ENCODE results near the gene FSD2. TPM values are rescaled to one million over a fixed set of nuclear protein-coding genes. Genes with fewer than 3 reads are reported as not detected.

Gene FSD2
- total and polyA plus RNA-seq, 2 donors (not counting 1 experiment from before 2014, with no cell fraction given) = not detected

GRCh38 chr15:82835391-82835917 is 29.6 kb upstream of the FSD2 start:
- peaks cover 15% of the 10 kb centered on the region for H4K20me1 ChIP-seq (ENCODE audit: control insufficient read depth, insufficient read depth, low read length, poor library complexity, severe bottlenecking)
- no peak for TF ChIP-seq CTCF (IDR thresholded peaks at IDR 0.05)
- TF ChIP-seq EZH2 (IDR thresholded peaks at IDR 0.05; ENCODE audit: borderline replicate concordance, insufficient read depth, low read depth, low read length, poor library complexity, severe bottlenecking) = no peak
- H3K79me2 ChIP-seq (ENCODE audit: control insufficient read depth, insufficient read depth, low read length) = peaks cover under 1% of the 10 kb centered on the region
- no peaks in the 10 kb centered on the region for H3K4me1 ChIP-seq (ENCODE audit: control insufficient read depth in 2 of 2, insufficient read depth in 2 of 2, low read length in 2 of 2)
- no peak overlapping the region for H3K9ac ChIP-seq (ENCODE audit: low read length)
- no peak overlapping the region for H3K27ac ChIP-seq (ENCODE audit: low read length in 2 of 2)
- Mint-ChIP-seq H3K9me3 (ENCODE audit: insufficient read depth) (no peaks in the 10 kb centered on the region), H3K27ac (no peak overlapping the region), H3K4me3 (no peak overlapping the region), H3K4me1 (peaks cover 16% of the 10 kb centered on the region), H3K27me3 (no peaks in the 10 kb centered on the region)
- POLR2A ChIA-PET = no interaction called here
- H3K4me2 ChIP-seq (replicated peaks; ENCODE audit: low read depth, low read length, poor library complexity, severe bottlenecking) = no peak overlapping the region
- H3K9me3 ChIP-seq (ENCODE audit: control extremely low read depth in 1 of 3, control insufficient read depth in 2 of 3, insufficient read depth in 1 of 3, low read length in 2 of 3) = no peaks in the 10 kb centered on the region
- intact Hi-C loops (cut with micrococcal nuclease) = no loop called here
- ATAC-seq (ENCODE audit: low read depth) = no peak
- no peak for DNase-seq
- CTCF ChIA-PET = no interaction called here
- 99% methylated on average over 7 of the region's 7 CpGs for WGBS (ENCODE audit: insufficient coverage)
- peaks cover 2 to 70% of the 10 kb centered on the region in 2 experiments for H3K36me3 ChIP-seq (replicated peaks in 1 of 2; ENCODE audit: control extremely low read depth in 1 of 2, control insufficient read depth in 1 of 2, extremely low read depth in 1 of 2, insufficient read depth in 2 of 2, low read length in 1 of 2)
- H3K27me3 ChIP-seq (replicated peaks in 1 of 4; ENCODE audit: control extremely low read depth in 1 of 4, control insufficient read depth in 3 of 4, insufficient read depth in 4 of 4, low read length in 3 of 4) = no peaks in the 10 kb centered on the region
- no peak overlapping the region for H2AFZ ChIP-seq (ENCODE audit: insufficient read depth, low read depth, low read length, poor library complexity, severe bottlenecking)
- H3K4me3 ChIP-seq (ENCODE audit: control extremely low read depth in 1 of 5, extremely low read depth in 1 of 5, insufficient read depth in 1 of 5, low read depth in 2 of 5, low read length in 4 of 5) = no peak overlapping the region

GRCh38 chr15:82833362-82833682 is 27.5 kb upstream of the FSD2 start:
- peaks cover 16% of the 10 kb centered on the region for H3K4me1 Mint-ChIP-seq
- POLR2A ChIA-PET = no interaction called here
- no peaks in the 10 kb centered on the region for H3K4me1 ChIP-seq (ENCODE audit: control insufficient read depth in 2 of 2, insufficient read depth in 2 of 2, low read length in 2 of 2)
- 98% methylated on average over 4 of the region's 4 CpGs for WGBS (ENCODE audit: insufficient coverage)
- peaks cover 2 to 89% of the 10 kb centered on the region in 2 experiments for H3K36me3 ChIP-seq (replicated peaks in 1 of 2; ENCODE audit: control extremely low read depth in 1 of 2, control insufficient read depth in 1 of 2, extremely low read depth in 1 of 2, insufficient read depth in 2 of 2, low read length in 1 of 2)
- no peak for DNase-seq
- H3K4me2 ChIP-seq (replicated peaks; ENCODE audit: low read depth, low read length, poor library complexity, severe bottlenecking) = no peak overlapping the region
- intact Hi-C loops (cut with micrococcal nuclease) = no loop called here
- H3K27ac ChIP-seq (ENCODE audit: low read length in 2 of 2) = no peak overlapping the region
- no peaks in the 10 kb centered on the region for H3K27me3 Mint-ChIP-seq
- H3K9me3 Mint-ChIP-seq (ENCODE audit: insufficient read depth) = no peaks in the 10 kb centered on the region
- H3K4me3 ChIP-seq (ENCODE audit: control extremely low read depth in 1 of 5, extremely low read depth in 1 of 5, insufficient read depth in 1 of 5, low read depth in 2 of 5, low read length in 4 of 5) = no peak overlapping the region
- H2AFZ ChIP-seq (ENCODE audit: insufficient read depth, low read depth, low read length, poor library complexity, severe bottlenecking) = no peak overlapping the region
- no peaks in the 10 kb centered on the region for H3K27me3 ChIP-seq (replicated peaks in 1 of 4; ENCODE audit: control extremely low read depth in 1 of 4, control insufficient read depth in 3 of 4, insufficient read depth in 4 of 4, low read length in 3 of 4)
- peak overlapping the region; percentile 79 for H3K27ac Mint-ChIP-seq
- H3K4me3 Mint-ChIP-seq = no peak overlapping the region
- no peak for ATAC-seq (ENCODE audit: low read depth)
- no peak for TF ChIP-seq EZH2 (IDR thresholded peaks at IDR 0.05; ENCODE audit: borderline replicate concordance, insufficient read depth, low read depth, low read length, poor library complexity, severe bottlenecking)
- no peak for TF ChIP-seq CTCF (IDR thresholded peaks at IDR 0.05)
- no peak overlapping the region for H3K9ac ChIP-seq (ENCODE audit: low read length)
- no peaks in the 10 kb centered on the region for H3K9me3 ChIP-seq (ENCODE audit: control extremely low read depth in 1 of 3, control insufficient read depth in 2 of 3, insufficient read depth in 1 of 3, low read length in 2 of 3)
- H4K20me1 ChIP-seq (ENCODE audit: control insufficient read depth, insufficient read depth, low read length, poor library complexity, severe bottlenecking) = peaks cover 30% of the 10 kb centered on the region
- CTCF ChIA-PET = interaction anchor here (1.2 to 2.2 kb wide), 3 partner anchors 12 to 22 kb away, joined by 4 to 7 read pairs (median 5); no protein-coding TSS in a partner anchor
- peaks cover 2% of the 10 kb centered on the region for H3K79me2 ChIP-seq (ENCODE audit: control insufficient read depth, insufficient read depth, low read length)

Data from B cell (primary cell).